ENCODE results near the gene CNPY3.
A peak's percentile ranks its signal among the peaks of the same experiment; 100 is the strongest.

CNPY3 gene

DNA sequence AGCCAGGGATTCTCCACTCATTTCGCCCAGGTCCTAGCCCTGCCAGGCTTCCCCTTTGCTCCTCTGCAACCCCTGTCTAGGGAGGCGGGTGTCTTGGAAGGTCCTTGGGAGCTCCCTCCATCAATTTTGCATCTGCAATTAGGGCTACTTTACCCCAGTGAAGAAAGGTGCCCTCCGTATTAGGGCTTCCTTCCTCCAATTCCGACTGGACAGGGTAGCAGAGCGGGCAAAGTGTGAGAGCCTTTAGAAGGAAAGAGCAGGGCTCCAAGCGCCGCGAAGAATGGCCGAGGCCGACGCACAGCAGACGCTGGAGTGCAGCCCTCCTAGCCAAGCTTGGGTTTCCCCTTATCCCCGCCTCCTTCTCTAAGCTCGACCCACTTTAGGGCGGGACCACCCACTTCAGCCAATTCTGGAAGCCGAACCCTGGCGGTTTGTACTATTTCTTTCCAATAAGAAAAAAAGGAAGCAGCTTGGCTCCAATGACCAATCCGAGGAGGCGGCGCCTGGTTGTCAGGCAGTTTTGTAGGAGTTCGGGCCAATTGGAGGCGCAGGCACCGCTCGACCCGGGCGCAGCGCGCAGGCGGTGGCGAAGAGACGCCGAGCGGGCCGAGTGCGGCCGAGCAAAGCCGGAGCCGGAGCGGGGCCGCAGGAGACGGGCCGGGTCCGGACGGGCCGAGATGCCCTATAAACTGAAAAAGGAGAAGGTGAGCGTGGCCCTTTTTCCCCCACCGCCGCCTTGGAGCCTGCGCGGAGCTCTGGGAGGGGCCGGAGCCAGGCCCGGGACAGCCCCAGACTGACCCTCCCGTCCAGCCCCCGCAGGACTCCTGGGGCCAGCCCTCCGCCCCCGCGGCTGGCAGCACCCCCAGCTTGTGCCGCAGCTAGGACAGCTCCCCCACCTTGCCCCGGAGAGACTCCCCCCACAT is 55.0 kb downstream of the CNPY3 start, which contains the start of gene PPP2R5D (continued):
- TF ChIP-seq ZSCAN30 (tag by site-specific recombination; IDR thresholded peaks at IDR 0.05) (peak; percentile 48; the same call in 1 of the 2 replicates), ZNF830 (tag by site-specific recombination; IDR thresholded peaks at IDR 0.05; ENCODE audit: low read depth) (no peak), GLI4 (tag by site-specific recombination; IDR thresholded peaks at IDR 0.05) (no peak), ZFP37 (tag by site-specific recombination; IDR thresholded peaks at IDR 0.05) (no peak), ZEB2 (tag by site-specific recombination; IDR thresholded peaks at IDR 0.05) (no peak), ZIC2 (tag by site-specific recombination; IDR thresholded peaks at IDR 0.05) (no peak), ZNF175 (tag by site-specific recombination; IDR thresholded peaks at IDR 0.05) (no peak), SP2 (tag by site-specific recombination; IDR thresholded peaks at IDR 0.05) (peak; percentile 98)
- TF ChIP-seq, protein P1, sequence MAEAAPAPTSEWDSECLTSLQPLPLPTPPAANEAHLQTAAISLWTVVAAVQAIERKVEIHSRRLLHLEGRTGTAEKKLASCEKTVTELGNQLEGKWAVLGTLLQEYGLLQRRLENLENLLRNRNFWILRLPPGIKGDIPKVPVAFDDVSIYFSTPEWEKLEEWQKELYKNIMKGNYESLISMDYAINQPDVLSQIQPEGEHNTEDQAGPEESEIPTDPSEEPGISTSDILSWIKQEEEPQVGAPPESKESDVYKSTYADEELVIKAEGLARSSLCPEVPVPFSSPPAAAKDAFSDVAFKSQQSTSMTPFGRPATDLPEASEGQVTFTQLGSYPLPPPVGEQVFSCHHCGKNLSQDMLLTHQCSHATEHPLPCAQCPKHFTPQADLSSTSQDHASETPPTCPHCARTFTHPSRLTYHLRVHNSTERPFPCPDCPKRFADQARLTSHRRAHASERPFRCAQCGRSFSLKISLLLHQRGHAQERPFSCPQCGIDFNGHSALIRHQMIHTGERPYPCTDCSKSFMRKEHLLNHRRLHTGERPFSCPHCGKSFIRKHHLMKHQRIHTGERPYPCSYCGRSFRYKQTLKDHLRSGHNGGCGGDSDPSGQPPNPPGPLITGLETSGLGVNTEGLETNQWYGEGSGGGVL (tag by site-specific recombination; IDR thresholded peaks at IDR 0.05), result peak; percentile 91

DNA sequence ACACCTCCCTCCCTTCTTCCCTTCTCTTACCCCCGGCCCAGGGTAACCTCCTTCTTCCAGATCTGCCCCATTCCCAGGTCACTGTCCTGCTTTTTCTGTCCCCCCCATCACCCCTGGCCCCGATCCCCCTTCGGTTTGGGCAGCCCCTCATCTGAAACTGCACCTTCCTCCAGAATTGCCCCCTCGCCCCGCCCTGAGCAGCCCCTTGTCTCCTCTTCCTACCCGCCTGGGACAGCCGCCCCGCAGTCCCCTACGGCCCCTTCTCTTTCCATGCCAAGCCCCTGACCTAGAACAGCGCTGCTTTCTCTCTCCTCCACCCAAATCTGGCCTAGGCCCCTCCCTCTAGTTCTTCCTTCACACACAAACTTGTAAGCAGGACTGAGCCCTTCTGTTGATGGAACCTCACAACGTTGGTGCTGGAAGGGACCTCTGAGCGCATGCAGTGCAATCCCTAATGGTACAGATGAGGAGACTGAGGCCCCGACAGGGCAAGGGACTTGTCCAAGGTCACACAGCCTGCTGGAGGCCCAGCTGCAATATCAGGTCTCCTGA is 55.7 kb downstream of the CNPY3 start:
- Histone ChIP-seq H3K27ac (ENCODE audit: extremely low read depth, low read depth, low read length) (peak overlapping the region; percentile 53; the same call in 1 of the 2 replicates), H3K4me3 (ENCODE audit: low read depth, low read length) (peak overlapping the region; percentile 83), H3K4me1 (ENCODE audit: control insufficient read depth, insufficient read depth, low read length) (no peaks in the 10 kb centered on the region), H3K9me3 (ENCODE audit: control insufficient read depth, insufficient read depth, low read depth, low read length) (no peaks in the 10 kb centered on the region), H3K36me3 (ENCODE audit: control insufficient read depth in 2 of 2, insufficient read depth in 1 of 2, low read length in 2 of 2) (peaks cover 0 to 35% of the 10 kb centered on the region in 2 experiments; a peak in 2 of 3 replicates)
- TF ChIP-seq ZNF341 (tag by site-specific recombination; IDR thresholded peaks at IDR 0.05; ENCODE audit: low read depth), result 0 out of 2 replicates have a peak, but pooled peaks have one; percentile 27
- 0 out of 2 replicates have a peak, but pooled peaks have one; percentile 32 for TF ChIP-seq ZSCAN30 (tag by site-specific recombination; IDR thresholded peaks at IDR 0.05)
- no peak for TF ChIP-seq IKZF3 (tag by site-specific recombination; IDR thresholded peaks at IDR 0.05)
- no peak for TF ChIP-seq KLF7 (tag by site-specific recombination; IDR thresholded peaks at IDR 0.05; ENCODE audit: borderline replicate concordance)
- peak; percentile 7; the same call in 1 of the 2 replicates for TF ChIP-seq ZBTB48 (tag by site-specific recombination; IDR thresholded peaks at IDR 0.05)
- POLR2A ChIA-PET, result interaction anchor here (0.7 to 2.0 kb wide), 18 partner anchors 10 to 197 kb away, joined by 3 to 56 read pairs (median 11); partner anchors contain the start of genes CNPY3, CUL7, CUL9 and GNMT
- CTCF ChIA-PET, result interaction anchor here (0.7 to 1.5 kb wide), 5 partner anchors 11 to 1280 kb away, joined by 3 to 5 read pairs (median 3); no protein-coding TSS in a partner anchor

DNA sequence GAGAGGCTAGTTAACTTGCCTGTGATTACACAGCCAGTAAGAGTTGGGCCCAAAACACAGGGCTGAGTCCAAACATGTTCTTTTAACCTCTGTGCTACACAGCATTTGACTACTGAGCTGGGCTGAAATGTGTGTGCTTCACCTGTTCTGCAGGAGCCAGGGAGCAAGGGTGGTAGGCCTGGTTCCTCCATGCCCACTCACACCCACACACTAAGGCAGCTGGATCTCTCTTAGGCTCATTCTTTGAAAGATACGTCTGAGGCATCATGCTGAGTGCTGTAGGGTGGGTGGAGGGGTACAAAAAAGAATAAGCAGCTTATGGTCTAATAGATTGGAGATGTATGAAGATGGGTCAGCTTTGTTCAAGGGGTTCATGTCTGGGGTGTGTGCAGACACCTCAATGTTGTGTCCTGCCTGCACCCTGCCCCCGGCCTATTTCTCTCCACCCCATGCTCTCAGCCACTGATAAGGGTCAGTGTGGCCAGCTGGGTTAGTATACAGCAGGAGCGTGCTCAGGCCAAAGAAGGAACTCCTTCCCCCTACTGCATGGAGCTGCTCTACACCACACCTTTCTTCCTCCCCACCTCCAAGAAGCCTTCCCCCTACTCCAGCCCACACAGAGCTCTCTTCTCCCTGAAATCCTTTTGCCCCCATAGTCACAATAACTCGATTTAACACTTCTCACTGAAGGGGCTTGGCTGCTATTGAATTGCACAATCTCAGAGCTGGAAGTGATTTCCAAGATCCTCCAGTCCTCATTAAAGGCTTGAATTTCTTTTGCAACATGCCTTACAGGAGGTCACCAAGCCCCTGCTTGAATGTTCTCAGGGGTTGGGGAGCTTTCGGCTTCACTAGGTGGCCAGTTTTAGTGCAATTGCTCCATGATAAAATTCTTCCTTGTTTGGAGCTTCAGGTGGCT is 58.5 kb downstream of the CNPY3 start:
- CTCF ChIA-PET, result interaction anchor here (0.6 to 1.7 kb wide), 6 partner anchors 9 to 156 kb away, joined by 3 to 10 read pairs (median 4); partner anchors contain the start of genes KLHDC3, MEA1 and PEX6
- H3K36me3 ChIP-seq (ENCODE audit: control insufficient read depth in 2 of 2, insufficient read depth in 1 of 2, low read length in 2 of 2), result peaks cover 4 to 52% of the 10 kb centered on the region in 2 experiments; a peak in 2 of 3 replicates
- no peaks in the 10 kb centered on the region for H3K4me1 ChIP-seq (ENCODE audit: control insufficient read depth, insufficient read depth, low read length)
- TF ChIP-seq ZNF768 (tag by site-specific recombination; IDR thresholded peaks at IDR 0.05), result no peak
- TF ChIP-seq EGR2 (tag by site-specific recombination; IDR thresholded peaks at IDR 0.05; ENCODE audit: low read depth), result peak; percentile 76
- TF ChIP-seq ZFHX2 (tag by site-specific recombination; conservative IDR thresholded peaks at IDR 0.05), result peak; percentile 82
- no peak for TF ChIP-seq TRIM28 (IDR thresholded peaks at IDR 0.05; ENCODE audit: borderline replicate concordance, low read length)
- no peak overlapping the region for H3K4me3 ChIP-seq (ENCODE audit: low read depth, low read length)
- H3K9me3 ChIP-seq (ENCODE audit: control insufficient read depth, insufficient read depth, low read depth, low read length), result no peaks in the 10 kb centered on the region
- POLR2A ChIA-PET, result interaction anchor here (0.7 to 2.2 kb wide), 7 partner anchors 9 to 66 kb away, joined by 3 to 18 read pairs (median 4); partner anchors contain the start of genes CNPY3, CUL7, PEX6 and RRP36
- no peak overlapping the region for H3K27ac ChIP-seq (ENCODE audit: extremely low read depth, low read depth, low read length)
